ENCODE data around the gene YWHAE.
"Not testable (repeated sequence)": the region's sequence is repeated elsewhere in the genome, so short reads cannot be mapped to it uniquely, and the experiment has no call there.

GRCh38 chr17:1360315-1360714 lies 39.7 kb downstream of the YWHAE start:
- TF ChIP-seq, protein P1, sequence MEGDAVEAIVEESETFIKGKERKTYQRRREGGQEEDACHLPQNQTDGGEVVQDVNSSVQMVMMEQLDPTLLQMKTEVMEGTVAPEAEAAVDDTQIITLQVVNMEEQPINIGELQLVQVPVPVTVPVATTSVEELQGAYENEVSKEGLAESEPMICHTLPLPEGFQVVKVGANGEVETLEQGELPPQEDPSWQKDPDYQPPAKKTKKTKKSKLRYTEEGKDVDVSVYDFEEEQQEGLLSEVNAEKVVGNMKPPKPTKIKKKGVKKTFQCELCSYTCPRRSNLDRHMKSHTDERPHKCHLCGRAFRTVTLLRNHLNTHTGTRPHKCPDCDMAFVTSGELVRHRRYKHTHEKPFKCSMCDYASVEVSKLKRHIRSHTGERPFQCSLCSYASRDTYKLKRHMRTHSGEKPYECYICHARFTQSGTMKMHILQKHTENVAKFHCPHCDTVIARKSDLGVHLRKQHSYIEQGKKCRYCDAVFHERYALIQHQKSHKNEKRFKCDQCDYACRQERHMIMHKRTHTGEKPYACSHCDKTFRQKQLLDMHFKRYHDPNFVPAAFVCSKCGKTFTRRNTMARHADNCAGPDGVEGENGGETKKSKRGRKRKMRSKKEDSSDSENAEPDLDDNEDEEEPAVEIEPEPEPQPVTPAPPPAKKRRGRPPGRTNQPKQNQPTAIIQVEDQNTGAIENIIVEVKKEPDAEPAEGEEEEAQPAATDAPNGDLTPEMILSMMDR (IDR thresholded peaks at IDR 0.05): not testable (repeated sequence)
- TF ChIP-seq POLR2A (IDR thresholded peaks at IDR 0.05): not testable (repeated sequence)

Data from testis (tissue), 2 donors.